ENCODE measurements around the gene PACRG.

Gene PACRG

GRCh38 chr6:163149279-163149848, 421.6 kb downstream of the PACRG start:
- H3K4me1 ChIP-seq (ENCODE audit: control insufficient read depth, low read depth, low read length): no peaks in the 10 kb centered on the region
- no CpG with 5 or more reads among the region's 35 CpGs for WGBS (ENCODE audit: extremely low coverage, insufficient coverage, low lambda C conversion rate)

GRCh38 chr6:163151212-163151611, 423.4 kb downstream of the PACRG start:
- H3K27ac ChIP-seq (ENCODE audit: low read depth, low read length): no peak overlapping the region

More at GRCh38 chr6:163149279-163149848, 421.6 kb downstream of the PACRG start:
- H3K56ac ChIP-seq (ENCODE audit: low read length): no peak overlapping the region
- DNase-seq: no peak
- H3K4me2 ChIP-seq (ENCODE audit: low read length): no peak overlapping the region
- no peak overlapping the region for H2AK5ac ChIP-seq (ENCODE audit: low read length)
- no peak overlapping the region for H3K27ac ChIP-seq (ENCODE audit: low read depth, low read length)
- H3K36me3 ChIP-seq (ENCODE audit: control insufficient read depth, insufficient read depth, low read length): no peaks in the 10 kb centered on the region
- no peak overlapping the region for H4K5ac ChIP-seq (ENCODE audit: low read length)
- no peaks in the 10 kb centered on the region for H3K79me1 ChIP-seq (ENCODE audit: low read length)
- H3K4me3 ChIP-seq (ENCODE audit: low read length): no peak overlapping the region
- H2BK5ac ChIP-seq (ENCODE audit: low read length): no peak overlapping the region
- H3K79me2 ChIP-seq (ENCODE audit: control insufficient read depth, insufficient read depth, low read length): no peaks in the 10 kb centered on the region
- H3K27me3 ChIP-seq (ENCODE audit: insufficient read depth, low read length, poor library complexity): no peaks in the 10 kb centered on the region
- no peak overlapping the region for H2BK120ac ChIP-seq (ENCODE audit: low read depth, low read length)
- H3K23ac ChIP-seq (ENCODE audit: low read length): no peak overlapping the region
- no peak overlapping the region for H2BK15ac ChIP-seq (replicated peaks; ENCODE audit: low read depth)
- no peak overlapping the region for H4K8ac ChIP-seq (ENCODE audit: low read depth, low read length)
- no peak overlapping the region for H3K18ac ChIP-seq (ENCODE audit: low read length)
- no peak overlapping the region for H3K4ac ChIP-seq (ENCODE audit: low read depth, low read length)
- no peak overlapping the region for H3K9ac ChIP-seq (ENCODE audit: low read length)

GRCh38 chr6:163152701-163153100, 424.9 kb downstream of the PACRG start:
- Histone ChIP-seq H2BK5ac (ENCODE audit: low read length) (no peak overlapping the region), H2AK5ac (ENCODE audit: low read length) (no peak overlapping the region), H3K4me1 (ENCODE audit: control insufficient read depth, low read depth, low read length) (no peaks in the 10 kb centered on the region), H3K4ac (ENCODE audit: low read depth, low read length) (no peak overlapping the region), H3K79me1 (ENCODE audit: low read length) (no peaks in the 10 kb centered on the region), H3K23ac (ENCODE audit: low read length) (no peak overlapping the region), H4K8ac (ENCODE audit: low read depth, low read length) (no peak overlapping the region), H3K79me2 (ENCODE audit: control insufficient read depth, insufficient read depth, low read length) (no peaks in the 10 kb centered on the region), H3K27me3 (ENCODE audit: insufficient read depth, low read length, poor library complexity) (no peaks in the 10 kb centered on the region), H3K9ac (ENCODE audit: low read length) (no peak overlapping the region), H3K36me3 (ENCODE audit: control insufficient read depth, insufficient read depth, low read length) (no peaks in the 10 kb centered on the region), H3K18ac (ENCODE audit: low read length) (no peak overlapping the region), H3K4me3 (ENCODE audit: low read length) (no peak overlapping the region), H2BK15ac (replicated peaks; ENCODE audit: low read depth) (no peak overlapping the region), H4K5ac (ENCODE audit: low read length) (no peak overlapping the region), H3K27ac (ENCODE audit: low read depth, low read length) (no peak overlapping the region), H3K56ac (ENCODE audit: low read length) (no peak overlapping the region), H3K4me2 (ENCODE audit: low read length) (no peak overlapping the region), H2BK120ac (ENCODE audit: low read depth, low read length) (no peak overlapping the region)
- DNase-seq: no peak
- WGBS (ENCODE audit: extremely low coverage, insufficient coverage, low lambda C conversion rate): 100% methylated on average over 1 of the region's 6 CpGs

More at GRCh38 chr6:163151212-163151611, 423.4 kb downstream of the PACRG start:
- no peak overlapping the region for H3K56ac ChIP-seq (ENCODE audit: low read length)
- no peak overlapping the region for H3K9ac ChIP-seq (ENCODE audit: low read length)
- no peak for DNase-seq
- no peak overlapping the region for H4K8ac ChIP-seq (ENCODE audit: low read depth, low read length)
- no peaks in the 10 kb centered on the region for H3K79me2 ChIP-seq (ENCODE audit: control insufficient read depth, insufficient read depth, low read length)
- H3K79me1 ChIP-seq (ENCODE audit: low read length): no peaks in the 10 kb centered on the region
- WGBS (ENCODE audit: extremely low coverage, insufficient coverage, low lambda C conversion rate): no CpG with 5 or more reads among the region's 6 CpGs
- H3K23ac ChIP-seq (ENCODE audit: low read length): no peak overlapping the region
- no peaks in the 10 kb centered on the region for H3K27me3 ChIP-seq (ENCODE audit: insufficient read depth, low read length, poor library complexity)
- H3K4me2 ChIP-seq (ENCODE audit: low read length): no peak overlapping the region
- H3K4ac ChIP-seq (ENCODE audit: low read depth, low read length): no peak overlapping the region
- no peak overlapping the region for H3K4me3 ChIP-seq (ENCODE audit: low read length)
- no peaks in the 10 kb centered on the region for H3K36me3 ChIP-seq (ENCODE audit: control insufficient read depth, insufficient read depth, low read length)
- H4K5ac ChIP-seq (ENCODE audit: low read length): no peak overlapping the region
- H2BK15ac ChIP-seq (replicated peaks; ENCODE audit: low read depth): no peak overlapping the region
- no peaks in the 10 kb centered on the region for H3K4me1 ChIP-seq (ENCODE audit: control insufficient read depth, low read depth, low read length)
- no peak overlapping the region for H3K18ac ChIP-seq (ENCODE audit: low read length)
- H2BK120ac ChIP-seq (ENCODE audit: low read depth, low read length): no peak overlapping the region
- no peak overlapping the region for H2BK5ac ChIP-seq (ENCODE audit: low read length)
- no peak overlapping the region for H2AK5ac ChIP-seq (ENCODE audit: low read length)

- no peak overlapping the region for H2AK5ac ChIP-seq (ENCODE audit: low read length)
- no peaks in the 10 kb centered on the region for H3K79me1 ChIP-seq (ENCODE audit: low read length)
- H3K23ac ChIP-seq (ENCODE audit: low read length): no peak overlapping the region
- H2BK120ac ChIP-seq (ENCODE audit: low read depth, low read length): no peak overlapping the region
- H3K27me3 ChIP-seq (ENCODE audit: insufficient read depth, low read length, poor library complexity): no peaks in the 10 kb centered on the region
- H2BK5ac ChIP-seq (ENCODE audit: low read length): no peak overlapping the region
- no CpG with 5 or more reads among the region's 1 CpG for WGBS (ENCODE audit: extremely low coverage, insufficient coverage, low lambda C conversion rate)
- no peak overlapping the region for H3K27ac ChIP-seq (ENCODE audit: low read depth, low read length)
- H3K4ac ChIP-seq (ENCODE audit: low read depth, low read length): no peak overlapping the region
- no peak overlapping the region for H4K8ac ChIP-seq (ENCODE audit: low read depth, low read length)
- H3K36me3 ChIP-seq (ENCODE audit: control insufficient read depth, insufficient read depth, low read length): no peaks in the 10 kb centered on the region
- H3K9ac ChIP-seq (ENCODE audit: low read length): no peak overlapping the region
- no peak overlapping the region for H3K18ac ChIP-seq (ENCODE audit: low read length)
- H3K4me2 ChIP-seq (ENCODE audit: low read length): no peak overlapping the region
- DNase-seq: no peak
- no peaks in the 10 kb centered on the region for H3K79me2 ChIP-seq (ENCODE audit: control insufficient read depth, insufficient read depth, low read length)
- H3K4me1 ChIP-seq (ENCODE audit: control insufficient read depth, low read depth, low read length): no peaks in the 10 kb centered on the region
- H3K4me3 ChIP-seq (ENCODE audit: low read length): no peak overlapping the region
- no peak overlapping the region for H3K56ac ChIP-seq (ENCODE audit: low read length)
- no peak overlapping the region for H4K5ac ChIP-seq (ENCODE audit: low read length)
- no peak overlapping the region for H2BK15ac ChIP-seq (replicated peaks; ENCODE audit: low read depth)
Measured at GRCh38 chr6:163159110-163159509, 431.3 kb downstream of the PACRG start.

GRCh38 chr6:163159689-163160088, 431.9 kb downstream of the PACRG start:
- H3K4me3 ChIP-seq (ENCODE audit: low read length): no peak overlapping the region
- H3K4me2 ChIP-seq (ENCODE audit: low read length): no peak overlapping the region
- H2BK5ac ChIP-seq (ENCODE audit: low read length): no peak overlapping the region
- no peak overlapping the region for H3K27ac ChIP-seq (ENCODE audit: low read depth, low read length)
- H2AK5ac ChIP-seq (ENCODE audit: low read length): no peak overlapping the region
- no peaks in the 10 kb centered on the region for H3K4me1 ChIP-seq (ENCODE audit: control insufficient read depth, low read depth, low read length)
- H4K8ac ChIP-seq (ENCODE audit: low read depth, low read length): no peak overlapping the region
- DNase-seq: no peak
- no peak overlapping the region for H3K56ac ChIP-seq (ENCODE audit: low read length)
- no peak overlapping the region for H3K4ac ChIP-seq (ENCODE audit: low read depth, low read length)
- no peaks in the 10 kb centered on the region for H3K79me2 ChIP-seq (ENCODE audit: control insufficient read depth, insufficient read depth, low read length)
- no peaks in the 10 kb centered on the region for H3K27me3 ChIP-seq (ENCODE audit: insufficient read depth, low read length, poor library complexity)
- no peak overlapping the region for H3K9ac ChIP-seq (ENCODE audit: low read length)
- no peak overlapping the region for H3K18ac ChIP-seq (ENCODE audit: low read length)
- no peak overlapping the region for H4K5ac ChIP-seq (ENCODE audit: low read length)
- WGBS (ENCODE audit: extremely low coverage, insufficient coverage, low lambda C conversion rate): no CpG with 5 or more reads among the region's 10 CpGs
- H3K23ac ChIP-seq (ENCODE audit: low read length): no peak overlapping the region
- no peaks in the 10 kb centered on the region for H3K36me3 ChIP-seq (ENCODE audit: control insufficient read depth, insufficient read depth, low read length)
- H2BK120ac ChIP-seq (ENCODE audit: low read depth, low read length): no peak overlapping the region
- H2BK15ac ChIP-seq (replicated peaks; ENCODE audit: low read depth): no peak overlapping the region
- H3K79me1 ChIP-seq (ENCODE audit: low read length): no peaks in the 10 kb centered on the region

Measured in mesendoderm (in vitro differentiated cells).